ENCODE measurements around the gene ATOSB.
A peak's percentile ranks its signal among the peaks of the same experiment; 100 is the strongest.
"Not testable (repeated sequence)": the region's sequence is repeated elsewhere in the genome, so short reads cannot be mapped to it uniquely, and the experiment has no call there.

ATOSB gene, protein sequence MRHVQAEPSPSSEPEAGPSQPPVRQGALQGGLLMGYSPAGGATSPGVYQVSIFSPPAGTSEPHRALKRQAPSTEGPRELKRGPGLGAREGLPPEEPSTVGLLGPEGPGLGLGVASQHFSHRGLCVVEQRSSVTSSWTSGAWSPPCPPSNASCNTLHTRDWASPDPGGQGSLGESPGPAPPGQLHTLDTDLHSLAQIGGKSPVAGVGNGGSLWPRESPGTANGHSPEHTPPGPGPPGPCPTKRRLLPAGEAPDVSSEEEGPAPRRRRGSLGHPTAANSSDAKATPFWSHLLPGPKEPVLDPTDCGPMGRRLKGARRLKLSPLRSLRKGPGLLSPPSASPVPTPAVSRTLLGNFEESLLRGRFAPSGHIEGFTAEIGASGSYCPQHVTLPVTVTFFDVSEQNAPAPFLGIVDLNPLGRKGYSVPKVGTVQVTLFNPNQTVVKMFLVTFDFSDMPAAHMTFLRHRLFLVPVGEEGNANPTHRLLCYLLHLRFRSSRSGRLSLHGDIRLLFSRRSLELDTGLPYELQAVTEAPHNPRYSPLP

DNA sequence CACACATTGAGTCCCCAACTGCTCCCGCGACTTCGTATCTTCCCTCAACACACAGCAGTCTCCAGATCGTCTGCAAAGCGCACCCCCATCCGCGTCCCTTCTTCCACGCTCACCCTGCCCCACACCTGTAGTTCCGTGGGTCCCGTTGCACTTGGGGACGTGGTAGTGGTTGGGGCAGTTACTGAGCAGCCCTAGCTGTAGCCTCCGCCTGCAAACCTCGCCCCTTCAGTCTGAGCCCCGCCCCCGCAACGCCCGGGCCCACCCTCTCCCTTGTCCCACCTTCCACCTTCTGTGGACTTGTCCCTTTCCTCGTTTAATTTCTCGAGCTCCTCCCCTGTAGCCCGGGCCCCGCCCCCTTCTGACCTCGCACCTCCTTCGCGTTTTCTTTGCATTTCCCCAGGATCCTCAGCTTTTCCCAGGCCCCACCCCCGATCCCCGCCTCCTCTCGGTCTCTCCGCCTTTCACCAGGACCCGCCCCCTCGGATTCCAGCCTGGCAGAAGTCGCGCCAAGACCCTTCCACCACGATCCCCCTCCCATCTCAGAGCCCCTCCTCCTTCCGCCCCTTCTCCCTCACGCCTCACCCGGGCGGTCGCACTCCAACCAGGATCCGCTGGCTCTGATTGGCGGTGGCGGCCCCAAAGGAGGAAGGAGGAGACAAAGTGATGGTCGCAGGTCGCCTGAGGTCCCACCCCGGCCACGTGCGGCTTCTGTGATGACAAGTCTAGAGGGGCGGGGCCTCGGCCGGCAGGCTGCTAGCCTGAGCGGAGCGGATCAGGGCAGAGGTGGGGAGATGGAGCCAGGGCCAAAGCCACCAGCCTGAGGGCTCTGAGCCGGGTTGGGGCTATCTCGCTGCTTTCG lies at the start of gene ATOSB:
TSS of gene ATOSB (minus strand) at position 183 of the 859 bp plus-strand sequence. CDS start 7,588 bp downstream, outside the sequence.
- peak; percentile 97 for DNase-seq

GRCh38 chr9:35164711-35165110 lies 49.0 kb upstream of the ATOSB start:
- peak; percentile 70 for DNase-seq

GRCh38 chr9:35163413-35163812 lies 47.8 kb upstream of the ATOSB start:
- DNase-seq: no peak

DNA sequence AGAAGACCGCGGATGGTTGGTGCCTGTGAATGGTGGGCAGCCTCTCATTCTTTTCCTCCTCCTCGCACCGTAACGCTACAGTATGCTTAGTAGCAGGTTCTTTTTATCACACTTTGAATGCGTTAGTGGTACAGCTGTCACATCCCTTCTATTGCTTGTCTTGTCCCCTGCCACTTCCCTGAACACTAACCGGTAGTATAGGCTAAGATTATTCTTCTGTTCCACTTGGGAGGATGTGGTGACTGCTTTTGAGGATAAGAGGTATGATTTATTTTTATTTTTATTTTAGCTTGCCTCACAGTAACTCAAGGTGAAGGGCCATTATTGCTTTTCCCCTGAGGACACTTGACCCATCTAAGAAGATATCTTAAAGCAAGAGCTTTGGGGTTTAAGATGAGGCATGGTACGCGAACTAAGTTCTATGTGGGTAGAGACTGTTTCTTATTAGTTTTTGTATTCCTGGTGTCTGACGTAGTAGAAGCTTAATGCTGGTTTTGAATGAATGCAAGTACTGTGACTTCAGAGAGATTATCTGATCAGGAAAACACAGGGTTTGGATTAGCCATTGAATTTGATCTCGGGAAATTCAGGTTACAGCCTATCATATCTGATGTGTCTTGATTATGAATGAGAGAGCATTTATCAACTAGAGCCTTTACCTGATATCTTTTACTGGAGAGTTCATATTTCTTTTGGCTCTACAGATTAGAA lies 47.1 kb upstream of the ATOSB start:
- DNase-seq: no peak

GRCh38 chr9:35161713-35162604 lies 46.3 kb upstream of the ATOSB start, which contains the start of gene UNC13B:
Gene UNC13B, plus strand, starts transcription at chr9:35162009. Its CDS starts 275 bp downstream, at chr9:35162284.
- DNase-seq: peak; percentile 80

- peak; percentile 5 for DNase-seq
Observed at GRCh38 chr9:35158501-35159280, 43.0 kb upstream of the ATOSB start.

GRCh38 chr9:35157836-35158235 lies 42.2 kb upstream of the ATOSB start:
- DNase-seq: not testable (repeated sequence)

GRCh38 chr9:35156781-35157180 lies 41.1 kb upstream of the ATOSB start:
- DNase-seq: no peak

DNA sequence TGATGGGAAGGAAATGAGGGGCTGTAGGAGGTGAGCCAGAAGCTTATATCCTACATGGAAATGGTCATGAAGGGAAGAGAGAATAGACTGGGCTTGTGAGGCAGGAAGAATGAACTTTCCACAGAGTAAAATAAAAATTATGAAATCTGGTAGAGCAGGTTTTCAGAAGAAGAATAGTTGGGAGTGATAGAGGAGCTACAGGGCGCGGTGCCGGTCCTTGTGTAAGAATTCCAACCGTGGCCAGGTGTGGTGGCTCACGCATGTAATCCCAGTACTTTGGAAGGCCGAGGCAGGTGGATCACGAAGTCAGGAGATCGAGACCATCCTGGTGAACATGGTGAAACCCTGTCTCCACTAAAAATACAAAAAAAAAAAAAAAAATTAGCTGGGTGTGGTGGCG lies 37.3 kb upstream of the ATOSB start:
- DNase-seq: no peak

- DNase-seq: not testable (repeated sequence)
Observed at GRCh38 chr9:35147941-35148563, 32.4 kb upstream of the ATOSB start.

DNA sequence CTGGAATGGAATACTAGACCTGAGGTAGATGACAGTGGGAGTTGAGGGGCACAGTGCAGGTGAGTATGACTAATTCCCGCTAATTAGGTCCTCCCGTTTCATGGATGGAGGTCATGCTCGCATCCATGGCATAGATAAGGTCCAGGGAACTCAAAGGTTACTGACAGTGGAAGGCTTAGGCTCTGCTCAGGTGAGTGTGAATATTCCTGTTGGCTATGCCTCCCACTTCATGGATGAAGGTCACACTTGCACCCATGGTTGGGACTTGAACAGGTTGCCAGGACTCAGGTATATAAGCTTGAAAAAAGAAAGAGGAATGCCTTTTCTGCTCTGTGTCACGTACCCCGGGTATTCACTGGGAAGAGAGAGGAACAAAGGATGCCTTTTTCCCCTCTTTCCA lies 26.4 kb upstream of the ATOSB start:
- no peak for DNase-seq

DNA sequence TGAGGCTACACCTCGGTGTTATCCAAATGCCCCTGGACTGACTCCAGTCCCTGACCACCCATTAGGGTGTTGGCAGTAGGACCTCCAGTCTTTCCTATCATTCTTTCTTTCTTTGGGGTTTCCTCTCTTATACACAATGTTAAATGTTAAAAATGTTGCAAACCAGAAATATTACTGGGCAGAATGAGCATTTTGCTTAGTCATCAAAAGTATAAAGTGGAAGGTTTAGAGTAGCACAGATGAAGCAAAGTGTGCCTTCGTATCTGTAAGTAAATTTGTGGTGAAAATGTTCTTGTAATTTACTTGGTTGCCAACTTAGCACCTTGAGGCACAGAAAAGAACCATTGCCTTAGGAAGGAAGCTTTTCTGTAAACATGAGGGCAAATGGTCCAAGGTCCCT lies 24.4 kb upstream of the ATOSB start:
- DNase-seq: no peak

DNA sequence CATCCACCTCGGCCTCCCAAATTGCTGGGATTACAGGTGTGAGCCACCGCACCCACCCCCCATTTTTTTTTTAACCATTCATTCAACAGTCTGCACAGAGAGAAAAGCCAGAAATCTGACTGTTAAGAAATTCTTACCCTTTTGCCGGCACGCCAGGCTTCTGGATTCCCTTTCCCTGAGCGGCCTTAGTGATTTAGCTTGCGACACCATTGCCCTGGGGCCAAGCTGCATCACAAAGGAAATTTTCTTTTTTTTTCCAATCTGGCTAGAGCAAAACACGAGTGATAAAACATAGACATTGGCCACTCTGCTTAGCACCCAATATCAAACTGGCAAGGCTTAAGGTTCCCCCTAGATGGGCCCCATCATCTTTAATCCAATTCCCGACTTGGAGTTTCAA lies 21.2 kb upstream of the ATOSB start:
- DNase-seq: no peak

- no peak for DNase-seq
Observed at GRCh38 chr9:35135988-35136387, 20.3 kb upstream of the ATOSB start.

GRCh38 chr9:35134920-35135319 lies 19.3 kb upstream of the ATOSB start:
- DNase-seq: no peak

GRCh38 chr9:35116898-35117551 lies 1.4 kb upstream of the ATOSB start:
- peak; percentile 89 for DNase-seq

DNA sequence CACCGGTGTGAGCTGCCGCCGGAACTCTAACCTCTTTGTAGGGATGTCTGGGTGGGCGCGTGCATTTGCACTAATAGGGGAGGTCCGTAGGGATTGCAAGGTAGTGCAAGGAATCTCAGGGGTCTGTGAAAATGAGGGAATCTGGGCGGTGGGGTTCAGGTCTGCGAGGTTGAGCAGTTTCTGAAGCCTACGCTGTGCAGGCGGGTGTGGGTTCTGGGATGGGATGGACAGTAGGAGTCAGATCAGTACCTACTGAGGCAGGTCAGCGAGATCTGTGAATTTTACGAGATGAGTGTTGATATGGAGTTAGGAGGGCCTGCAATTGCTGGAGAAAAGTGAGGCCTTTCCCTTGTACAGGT lies 856 bp upstream of the ATOSB start:
- no peak for DNase-seq

GRCh38 chr9:35114840-35115628 lies 628 bp downstream of the ATOSB start:
- DNase-seq: peak; percentile 89
